Neural cell (in vitro differentiated cells): ENCODE data around the gene PNCK. TPM values are rescaled to one million over a fixed set of nuclear protein-coding genes. Genes with fewer than 3 reads are reported as not detected.
A peak's percentile ranks its signal among the peaks of the same experiment; 100 is the strongest.

Experiments
- H2AFZ ChIP-seq: fragments of 200-600, 300-800 bp; sonication (generic), shearing (Covaris generic); 2 replicates; pipeline ENCODE4 v1.6.0; 2014; ENCODE audit warnings: low read depth, mild to moderate bottlenecking, antibody characterized with exemption, low read length, moderate library complexity
- H3F3A ChIP-seq: fragments of 200-600 bp; shearing (Covaris generic); 2 replicates; pipeline ENCODE4 v1.6.1; 2016; ENCODE audit warnings: mild to moderate bottlenecking, moderate library complexity, mixed read lengths, antibody characterized with exemption, low read length; ENCODE audit not compliant: insufficient read depth, poor library complexity, severe bottlenecking
- H3K27ac ChIP-seq: fragments of 200-600, 300-800 bp; sonication (generic), shearing (Covaris generic); 2 replicates; pipeline ENCODE4 v1.5.1; 2014; ENCODE audit warnings: mild to moderate bottlenecking, low read length, moderate library complexity
- H3K27me3 ChIP-seq: fragments of 300-800, 200-600 bp; sonication (generic), shearing (Covaris generic); 2 replicates; pipeline ENCODE4 v1.6.0; 2014; ENCODE audit warnings: mild to moderate bottlenecking, low read depth, low read length, moderate library complexity; ENCODE audit not compliant: insufficient read depth
- H3K36me3 ChIP-seq: fragments of 300-800, 200-600 bp; sonication (generic), shearing (Covaris generic); 2 replicates; pipeline ENCODE4 v1.5.1; 2014; ENCODE audit warnings: mild to moderate bottlenecking, antibody characterized with exemption, low read length, moderate library complexity; ENCODE audit not compliant: insufficient read depth
- H3K4me2 ChIP-seq: fragments of 300-800, 200-600 bp; sonication (generic), shearing (Covaris generic); 2 replicates; pipeline ENCODE4 v1.6.0; 2014; ENCODE audit warnings: mild to moderate bottlenecking, low read length
- H3K4me3 ChIP-seq: fragments of 300-800, 200-600 bp; sonication (generic), shearing (Covaris generic); 2 replicates; pipeline ENCODE4 v1.5.1; 2014; ENCODE audit warnings: mild to moderate bottlenecking, low read length, moderate library complexity
- H3K79me2 ChIP-seq: fragments of 200-600 bp; shearing (Covaris generic); replicated peaks from 2 replicates; pipeline ENCODE4 v1.6.0; 2014; ENCODE audit warnings: mild to moderate bottlenecking, low read length, moderate library complexity; ENCODE audit not compliant: insufficient read depth
- H3K9ac ChIP-seq: fragments of 300-800, 200-600 bp; sonication (generic), shearing (Covaris generic); 2 replicates; pipeline ENCODE4 v1.6.1; 2016; ENCODE audit warnings: mild to moderate bottlenecking, low read length, mixed read lengths
- H3K9me2 ChIP-seq: fragments of 200-600 bp; shearing (Covaris generic); 2 replicates; pipeline ENCODE4 v1.6.1; 2016; ENCODE audit warnings: mild to moderate bottlenecking, low read length, mixed read lengths; ENCODE audit not compliant: insufficient read depth
- H3K9me3 ChIP-seq: fragments of 200-600, 300-800 bp; sonication (generic), shearing (Covaris generic); 2 replicates; pipeline ENCODE4 v1.6.1; 2016; ENCODE audit warnings: mild to moderate bottlenecking, mixed run types, low read length, moderate library complexity, mixed read lengths
- H4K20me1 ChIP-seq: fragments of 200-600 bp; shearing (Covaris generic); 2 replicates; pipeline ENCODE4 v1.6.1; 2016; ENCODE audit warnings: mild to moderate bottlenecking, mixed run types; ENCODE audit not compliant: insufficient read depth
- CTCF ChIP-seq: fragments of 450-650 bp; IDR thresholded peaks from 2 replicates; pipeline ENCODE4 v1.5.1; 2014; ENCODE audit warnings: antibody characterized with exemption, mild to moderate bottlenecking, moderate library complexity; ENCODE audit not compliant: poor library complexity, severe bottlenecking
- EP300 ChIP-seq: fragments of 450-650 bp; conservative IDR thresholded peaks from 2 replicates; pipeline ENCODE4 v1.6.1; 2014; ENCODE audit warnings: antibody characterized with exemption, mild to moderate bottlenecking, moderate library complexity; ENCODE audit not compliant: poor library complexity, severe bottlenecking
- EZH2 ChIP-seq: fragments of 200-600, 300-800 bp; shearing (Covaris generic), sonication (generic); IDR thresholded peaks from 2 replicates; pipeline ENCODE4 v1.6.1; 2014; ENCODE audit warnings: antibody characterized with exemption, low read length, borderline replicate concordance, mild to moderate bottlenecking; ENCODE audit not compliant: insufficient read depth, poor library complexity, severe bottlenecking
- MXI1 ChIP-seq: fragments of 450-650 bp; conservative IDR thresholded peaks from 2 replicates; pipeline ENCODE4 v1.6.1; 2014; ENCODE audit warnings: antibody characterized with exemption, mild to moderate bottlenecking; ENCODE audit not compliant: poor library complexity, severe bottlenecking
- POLR2AphosphoS5 ChIP-seq: IDR thresholded peaks from 2 replicates; pipeline ENCODE4 v1.6.1; 2012
- RAD21 ChIP-seq: fragments of 450-650 bp; conservative IDR thresholded peaks from 2 replicates; pipeline ENCODE4 v1.6.1; 2014; ENCODE audit warnings: antibody characterized with exemption, mild to moderate bottlenecking, moderate library complexity
- REST ChIP-seq: IDR thresholded peaks from 2 replicates; pipeline ENCODE4 v1.6.1; 2012; ENCODE audit warnings: borderline replicate concordance
- SMC3 ChIP-seq: fragments of 450-650 bp; conservative IDR thresholded peaks from 2 replicates; pipeline ENCODE4 v1.6.1; 2014; ENCODE audit warnings: antibody characterized with exemption, mild to moderate bottlenecking, moderate library complexity; ENCODE audit not compliant: poor library complexity
- TAF1 ChIP-seq: IDR thresholded peaks from 2 replicates; pipeline ENCODE4 v1.6.1; 2012; ENCODE audit warnings: low read depth
- polyA minus RNA-seq: library from RNA; depleted of rRNA, polyadenylated mRNA; stranded (reverse); fragments of >200 nt; gene quantifications from 2 replicates; pipeline ENCODE4 v1.2.3, GENCODE V29; 2014
- polyA plus RNA-seq: library from polyadenylated mRNA; depleted of rRNA; stranded (reverse); fragments of >200 nt; gene quantifications from 2 replicates; pipeline ENCODE4 v1.2.3, GENCODE V29; 2014

PNCK gene
- polyA plus RNA-seq (9.5 and 15.0 TPM in 2 replicates), polyA minus RNA-seq (4.1 and 4.4 TPM in 2 replicates)

- no peaks in the 10 kb centered on the region for H3K79me2 ChIP-seq
- TF ChIP-seq EP300 (no peak), EZH2 (no peak), MXI1 (no peak), SMC3 (no peak), RAD21 (no peak), POLR2AphosphoS5 (no peak), REST (no peak), TAF1 (no peak), CTCF (no peak)
- H3K27ac ChIP-seq: no peak within 1 kb of the TSS
- H3K9me3 ChIP-seq: no peaks in the 10 kb centered on the region
- no peak within 1 kb of the TSS for H3K9ac ChIP-seq
- H2AFZ ChIP-seq: no peak within 1 kb of the TSS
- H3K27me3 ChIP-seq: no peaks in the 10 kb centered on the region
- no peak within 1 kb of the TSS for H3K4me3 ChIP-seq
- H3K4me2 ChIP-seq: no peak within 1 kb of the TSS
- no peaks in the 10 kb centered on the region for H3K9me2 ChIP-seq
- no peaks in the 10 kb centered on the region for H3K36me3 ChIP-seq
- no peaks in the 10 kb centered on the region for H3F3A ChIP-seq
- no peaks in the 10 kb centered on the region for H4K20me1 ChIP-seq
These were observed at the start of gene PNCK for GRCh38 chrX:153673428-153674218. Gene PNCK, minus strand, starts transcription at chrX:153673813. Its CDS starts 737 bp downstream, at chrX:153673076.

- H3F3A ChIP-seq: no peaks in the 10 kb centered on the region
- no peak for TF ChIP-seq RAD21
- TF ChIP-seq SMC3: no peak
- TF ChIP-seq CTCF: no peak
- no peak for TF ChIP-seq EZH2
- no peak for TF ChIP-seq EP300
- TF ChIP-seq POLR2AphosphoS5: no peak
- TF ChIP-seq MXI1: no peak
- TF ChIP-seq TAF1: no peak
- TF ChIP-seq REST: no peak
- peak overlapping the region; percentile 51 for H3K4me2 ChIP-seq
- peak overlapping the region; percentile 78 for H3K4me3 ChIP-seq
- H2AFZ ChIP-seq: no peak overlapping the region
- no peaks in the 10 kb centered on the region for H4K20me1 ChIP-seq
- H3K27ac ChIP-seq: peak overlapping the region; percentile 81
- no peaks in the 10 kb centered on the region for H3K9me2 ChIP-seq
- no peaks in the 10 kb centered on the region for H3K27me3 ChIP-seq
- peaks cover 16% of the 10 kb centered on the region for H3K79me2 ChIP-seq
- no peaks in the 10 kb centered on the region for H3K36me3 ChIP-seq
- H3K9ac ChIP-seq: peak overlapping the region; percentile 75
- H3K9me3 ChIP-seq: no peaks in the 10 kb centered on the region
These were observed 49.2 kb upstream of the PNCK start for GRCh38 chrX:153722704-153723350.
